H1 (cell line): Measurements from ENCODE around the gene F8.

ENCODE experiments used
- CREB1 ChIP-seq: IDR thresholded peaks from 2 replicates; pipeline ENCODE4 v1.6.1; 2012; ENCODE audit warnings: inconsistent platforms
- POLR2AphosphoS5 ChIP-seq: IDR thresholded peaks from 2 replicates; pipeline ENCODE4 v1.6.1; 2011; ENCODE audit warnings: low read depth, low read length
- YY1 ChIP-seq: IDR thresholded peaks from 2 replicates; pipeline ENCODE4 v1.6.1; 2011; ENCODE audit warnings: low read depth, mild to moderate bottlenecking, low read length
- TF ChIP-seq, protein P1 (sequence below): IDR thresholded peaks from 2 replicates; pipeline ENCODE4 v1.6.1; 2012; ENCODE audit warnings: inconsistent platforms
- TF ChIP-seq, protein P2 (sequence below): IDR thresholded peaks from 2 replicates; pipeline ENCODE4 v1.6.1; 2011; ENCODE audit warnings: low read length, improper control_type of control experiment

DNA sequence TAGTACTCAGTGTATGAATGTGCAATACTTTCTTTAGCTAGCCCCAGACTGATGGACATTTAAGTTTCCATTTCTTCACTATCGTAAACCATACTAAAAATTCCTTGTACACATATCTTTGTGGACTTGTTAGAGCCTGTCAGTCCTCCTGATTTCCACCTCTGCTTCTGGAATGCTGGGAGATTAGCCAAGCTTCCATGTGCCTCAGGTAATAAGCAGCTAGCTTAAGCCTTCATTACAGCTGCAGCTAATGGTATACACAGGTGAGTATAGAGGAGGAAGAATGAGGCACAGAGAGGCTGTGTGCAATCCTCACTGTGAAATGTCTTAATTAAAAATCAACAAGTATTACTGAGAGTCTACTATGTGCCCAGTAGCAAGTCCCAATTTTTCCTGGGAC lies 197.9 kb downstream of the F8 start:
- no peak for TF ChIP-seq YY1
- TF ChIP-seq, protein P1, sequence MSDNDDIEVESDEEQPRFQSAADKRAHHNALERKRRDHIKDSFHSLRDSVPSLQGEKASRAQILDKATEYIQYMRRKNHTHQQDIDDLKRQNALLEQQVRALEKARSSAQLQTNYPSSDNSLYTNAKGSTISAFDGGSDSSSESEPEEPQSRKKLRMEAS: no peak
- TF ChIP-seq, protein P2, sequence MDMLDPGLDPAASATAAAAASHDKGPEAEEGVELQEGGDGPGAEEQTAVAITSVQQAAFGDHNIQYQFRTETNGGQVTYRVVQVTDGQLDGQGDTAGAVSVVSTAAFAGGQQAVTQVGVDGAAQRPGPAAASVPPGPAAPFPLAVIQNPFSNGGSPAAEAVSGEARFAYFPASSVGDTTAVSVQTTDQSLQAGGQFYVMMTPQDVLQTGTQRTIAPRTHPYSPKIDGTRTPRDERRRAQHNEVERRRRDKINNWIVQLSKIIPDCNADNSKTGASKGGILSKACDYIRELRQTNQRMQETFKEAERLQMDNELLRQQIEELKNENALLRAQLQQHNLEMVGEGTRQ: no peak
- no peak for TF ChIP-seq POLR2AphosphoS5
- no peak for TF ChIP-seq CREB1
